Activated CD4-positive, alpha-beta T cell treated with anti-CD3 and anti-CD28 coated beads, Interleukin-2, amount 50 U/mL, for 48 hours (primary cell): ENCODE results near the gene SFPQ.
"Not testable (repeated sequence)": the region's sequence is repeated elsewhere in the genome, so short reads cannot be mapped to it uniquely, and the experiment has no call there.

Source experiments
- DNase-seq, 2 experiments: peaks; one replicate each; pipeline ENCODE4 v3.0.0-alpha.2; 2020

Gene SFPQ

GRCh38 chr1:35186239-35186638 lies 6.7 kb downstream of the SFPQ start:
- DNase-seq: no peak

GRCh38 chr1:35185200-35185599 lies 7.7 kb downstream of the SFPQ start:
- no peak for DNase-seq

GRCh38 chr1:35184495-35185199 lies 8.3 kb downstream of the SFPQ start:
- DNase-seq: no peak

- no peak for DNase-seq
Measured at GRCh38 chr1:35181790-35182455, 11.0 kb downstream of the SFPQ start.

DNA sequence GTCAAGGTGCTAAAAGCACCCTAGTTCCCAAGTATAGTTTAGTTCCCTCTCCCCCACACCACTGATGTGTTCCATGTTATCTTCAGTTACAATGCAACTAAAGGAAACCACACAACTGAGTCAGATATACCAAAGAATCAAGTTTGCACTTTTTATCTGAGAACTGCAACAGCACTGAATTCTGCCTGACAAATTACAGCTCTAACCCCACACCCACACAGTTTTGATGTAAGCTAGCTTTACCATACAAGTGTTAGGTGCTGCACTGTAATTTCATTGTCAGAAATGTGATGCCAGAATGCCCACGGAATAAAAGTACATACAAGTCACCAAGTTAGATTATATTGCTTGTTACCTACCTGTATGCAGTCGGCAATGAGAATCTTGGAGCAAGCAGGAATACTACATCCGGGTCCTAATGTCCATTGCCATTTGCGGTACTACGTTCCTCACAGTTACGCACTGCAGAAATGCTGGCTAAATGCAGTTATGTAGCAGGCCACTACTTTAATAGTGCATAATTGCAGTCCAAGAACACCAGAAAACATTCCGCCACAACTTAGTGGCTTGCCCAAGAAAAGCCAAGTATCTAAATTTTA lies 12.1 kb downstream of the SFPQ start:
- no peak for DNase-seq

GRCh38 chr1:35179908-35180307 lies 13.0 kb downstream of the SFPQ start:
- DNase-seq: no peak

- DNase-seq: no peak
Measured at GRCh38 chr1:35178874-35179380, 14.0 kb downstream of the SFPQ start.

GRCh38 chr1:35178295-35178695 lies 14.7 kb downstream of the SFPQ start:
- no peak for DNase-seq

- DNase-seq: no peak
Measured at GRCh38 chr1:35177237-35177786, 15.6 kb downstream of the SFPQ start.

- no peak for DNase-seq
Measured at GRCh38 chr1:35175602-35176001, 17.3 kb downstream of the SFPQ start.

DNA sequence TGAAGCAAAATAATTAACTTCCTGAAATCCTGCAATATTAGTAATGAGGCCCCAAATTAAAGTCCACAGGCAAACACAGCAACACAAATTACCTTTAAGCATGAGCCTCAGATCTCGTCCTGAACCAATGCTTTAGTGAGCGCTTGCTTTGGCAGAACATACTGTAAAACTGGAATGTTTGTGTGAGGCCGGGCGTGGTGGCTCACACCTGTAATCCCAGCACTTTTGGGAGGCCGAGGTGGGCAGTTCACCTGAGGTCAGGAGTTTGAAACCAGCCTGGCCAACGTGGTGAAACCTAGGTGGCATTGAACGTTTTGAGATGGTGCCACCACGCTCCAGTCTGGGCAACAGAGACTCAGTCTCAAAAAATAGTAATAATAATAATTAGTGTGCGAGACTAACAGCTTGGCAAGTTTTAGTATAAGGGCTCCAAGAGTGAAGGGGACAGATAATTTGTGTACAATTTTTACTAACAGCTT lies 17.8 kb downstream of the SFPQ start:
- DNase-seq: no peak

- DNase-seq: no peak
Measured at GRCh38 chr1:35173909-35174540, 18.9 kb downstream of the SFPQ start.

GRCh38 chr1:35173491-35173890 lies 19.5 kb downstream of the SFPQ start:
- DNase-seq: no peak

DNA sequence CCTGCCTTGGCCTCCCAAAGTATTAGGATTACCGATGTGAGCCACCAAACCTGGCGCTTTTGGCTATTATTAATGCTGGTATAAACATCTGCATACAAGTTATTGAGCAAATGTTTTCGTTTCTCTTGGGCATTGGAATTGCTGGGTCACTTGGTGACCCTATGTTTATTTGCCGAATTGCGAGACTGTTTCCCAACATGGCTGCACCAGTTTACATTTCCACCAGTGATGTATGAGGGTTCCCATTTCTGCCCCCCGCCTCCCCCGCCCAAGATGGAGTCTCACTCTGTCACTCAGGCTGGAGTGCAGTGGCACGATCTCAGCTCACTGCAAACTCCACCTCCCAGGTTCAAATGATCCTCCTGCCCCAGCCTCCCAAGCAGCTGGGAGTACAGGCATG lies 20.9 kb downstream of the SFPQ start:
- no peak for DNase-seq

GRCh38 chr1:35171579-35171978 lies 21.4 kb downstream of the SFPQ start:
- DNase-seq: no peak

DNA sequence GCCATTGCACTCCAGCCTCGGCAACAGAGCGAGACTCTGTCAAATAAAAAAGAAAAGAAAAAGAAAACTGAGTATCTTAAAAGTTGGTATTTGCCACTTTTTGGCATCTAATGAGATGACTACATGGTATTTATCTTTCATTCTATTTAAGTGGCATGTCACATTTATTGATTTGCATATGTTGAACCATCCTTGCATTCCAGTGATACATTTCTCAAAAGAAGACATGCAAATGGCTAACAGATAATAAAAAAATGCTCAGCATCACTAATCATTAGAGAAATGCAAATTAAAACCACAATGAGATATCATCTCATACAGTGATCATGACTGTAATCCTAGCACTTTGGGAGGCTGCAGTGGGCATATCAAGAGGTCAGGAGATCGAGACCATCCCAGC lies 28.1 kb downstream of the SFPQ start:
- DNase-seq: no peak

- DNase-seq: no peak
Measured at GRCh38 chr1:35151220-35151619, 41.7 kb downstream of the SFPQ start.

GRCh38 chr1:35145892-35146549 lies 46.9 kb downstream of the SFPQ start:
- not testable (repeated sequence) for DNase-seq

- DNase-seq: no peak
Measured at GRCh38 chr1:35143737-35144508, 49.0 kb downstream of the SFPQ start.

DNA sequence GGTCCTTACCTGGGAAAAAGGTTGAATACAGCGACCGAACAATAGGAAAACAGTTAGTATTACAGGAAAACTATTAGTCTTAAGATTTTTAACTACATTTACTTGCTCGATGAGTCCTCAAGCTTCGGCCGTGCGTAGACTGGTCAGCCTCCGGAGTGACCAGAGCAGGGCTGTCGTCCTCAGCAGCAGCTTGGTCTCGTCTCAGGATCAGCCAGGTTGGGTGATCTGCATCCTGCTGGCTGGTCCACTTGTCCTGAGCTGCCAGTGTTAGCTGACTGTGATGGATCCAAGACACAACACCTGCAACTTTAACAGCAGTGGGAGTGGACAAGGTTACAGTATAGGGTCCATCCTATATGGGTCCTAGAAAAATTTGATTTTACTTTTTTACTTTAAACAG lies 50.2 kb downstream of the SFPQ start:
- DNase-seq: not testable (repeated sequence)

- DNase-seq: not testable (repeated sequence)
Measured at GRCh38 chr1:35142294-35142693, 50.7 kb downstream of the SFPQ start.

- not testable (repeated sequence) for DNase-seq
Measured at GRCh38 chr1:35137590-35137989, 55.4 kb downstream of the SFPQ start.
